Stimulated activated naive CD4-positive, alpha-beta T cell treated with Interleukin-2 at 50 U/mL for 16 hours (primary cell): ENCODE data around the gene FAM53B.

ENCODE experiments used
- DNase-seq: peaks from one replicate; lab custom pipeline; 2025; lab: John Stamatoyannopoulos, UW

FAM53B gene

DNA sequence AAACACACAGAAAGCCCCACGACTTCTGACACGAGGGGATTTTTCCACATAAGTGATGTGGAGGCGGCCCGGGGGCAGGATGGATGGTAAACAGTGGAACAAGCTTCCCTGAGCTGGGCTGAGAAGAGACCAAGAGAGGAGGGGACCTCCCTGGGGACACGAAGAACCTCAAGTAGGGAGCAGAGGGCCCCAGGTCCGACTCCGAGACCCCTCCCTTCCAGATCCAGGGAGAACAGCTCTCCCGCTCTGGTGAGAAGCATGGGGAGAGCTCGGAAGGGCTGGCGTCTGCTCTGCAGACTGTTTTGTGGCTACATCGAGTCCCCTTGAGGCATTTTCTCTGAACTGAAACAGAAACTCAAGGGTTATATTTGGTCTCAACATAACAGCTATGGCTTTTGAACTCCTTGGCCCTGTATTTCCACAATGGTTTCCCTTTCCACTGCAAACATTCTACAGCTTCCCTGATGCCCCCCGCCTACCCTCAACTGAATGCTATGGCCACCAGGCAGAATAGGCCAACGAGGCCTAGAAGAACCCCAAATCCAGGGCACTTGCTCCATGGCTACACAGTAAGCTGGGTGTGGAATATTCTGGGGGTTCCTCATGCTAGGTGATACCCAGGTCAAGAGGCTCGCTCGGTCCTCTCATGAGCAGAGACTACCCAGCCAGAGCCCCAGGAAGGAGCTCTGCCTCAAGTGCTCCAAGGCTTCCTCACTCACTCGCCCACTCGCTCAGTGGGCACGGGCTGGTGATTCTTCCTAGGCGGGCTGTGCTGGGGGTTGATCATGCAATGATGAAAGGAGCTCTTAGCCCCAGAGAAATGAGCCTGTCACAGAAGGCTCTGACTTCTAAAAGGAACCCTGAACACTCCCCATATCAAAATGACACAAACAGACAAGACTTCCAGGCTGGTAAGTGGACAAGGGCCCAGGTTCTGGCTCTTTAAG lies 47.5 kb downstream of the FAM53B start:
- peak; percentile 40 for DNase-seq

GRCh38 chr10:124695259-124695658 lies 48.9 kb downstream of the FAM53B start:
- no peak for DNase-seq

- no peak for DNase-seq
These were observed 49.5 kb downstream of the FAM53B start for GRCh38 chr10:124694481-124695220.

GRCh38 chr10:124693801-124694416 lies 50.3 kb downstream of the FAM53B start:
- DNase-seq = no peak

DNA sequence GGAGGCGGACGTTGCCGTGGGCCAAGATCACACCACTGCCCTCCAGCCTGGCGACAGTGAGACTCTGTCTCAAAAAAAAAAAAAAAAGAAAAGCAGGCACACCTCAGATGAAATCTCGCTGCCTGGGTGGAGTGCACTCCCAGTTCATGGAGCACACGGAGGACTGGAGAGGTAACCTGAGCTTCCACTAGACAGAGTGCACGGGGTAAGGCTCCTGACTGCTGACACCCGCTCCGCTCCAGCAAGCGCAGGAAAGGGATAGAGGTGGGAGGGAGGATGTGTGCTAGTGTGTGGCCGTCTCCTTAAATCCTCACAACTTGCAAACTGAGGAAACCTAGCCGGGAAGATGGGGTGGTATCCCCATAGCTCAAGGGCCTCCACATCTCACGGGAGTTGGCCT lies 50.8 kb downstream of the FAM53B start:
- no peak for DNase-seq

- no peak for DNase-seq
These were observed 52.1 kb downstream of the FAM53B start for GRCh38 chr10:124692100-124692446.

DNA sequence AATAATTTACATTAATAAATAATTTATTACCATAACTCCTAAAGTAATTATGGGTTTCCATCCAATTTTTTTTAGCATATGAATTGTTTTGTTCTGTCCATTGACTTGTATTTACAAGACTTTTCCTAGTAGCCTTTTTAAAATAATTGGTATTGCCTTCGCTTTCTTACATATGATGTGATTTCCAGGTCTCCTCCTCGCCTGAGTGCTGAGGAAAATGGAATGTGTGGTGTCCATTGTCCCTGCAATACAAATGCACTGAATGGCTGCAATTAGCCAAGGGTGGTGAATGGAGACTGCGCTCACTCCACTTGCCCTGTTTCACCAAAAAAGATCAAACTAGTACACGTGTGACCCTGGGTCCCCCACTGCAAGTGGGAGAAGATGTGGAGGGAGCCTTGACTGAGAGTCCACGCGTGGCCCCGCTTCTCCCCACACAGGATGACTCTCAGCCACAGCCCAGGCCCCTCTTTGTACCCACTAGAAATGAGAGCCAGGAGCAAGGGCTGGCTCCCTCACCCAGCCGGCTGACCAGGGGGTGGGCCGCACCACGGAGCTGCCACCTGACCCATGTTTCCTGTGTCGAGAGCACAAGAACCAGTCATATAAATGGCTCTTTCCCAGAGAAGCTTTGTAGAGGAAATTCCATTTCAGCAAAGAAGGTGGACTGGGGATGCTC lies 52.6 kb downstream of the FAM53B start:
- DNase-seq = no peak

- no peak for DNase-seq
These were observed 53.2 kb downstream of the FAM53B start for GRCh38 chr10:124691002-124691401.

- DNase-seq = no peak
These were observed 54.2 kb downstream of the FAM53B start for GRCh38 chr10:124689911-124690498.

- peak; percentile 66 for DNase-seq
These were observed 55.1 kb downstream of the FAM53B start for GRCh38 chr10:124688889-124689670.

DNA sequence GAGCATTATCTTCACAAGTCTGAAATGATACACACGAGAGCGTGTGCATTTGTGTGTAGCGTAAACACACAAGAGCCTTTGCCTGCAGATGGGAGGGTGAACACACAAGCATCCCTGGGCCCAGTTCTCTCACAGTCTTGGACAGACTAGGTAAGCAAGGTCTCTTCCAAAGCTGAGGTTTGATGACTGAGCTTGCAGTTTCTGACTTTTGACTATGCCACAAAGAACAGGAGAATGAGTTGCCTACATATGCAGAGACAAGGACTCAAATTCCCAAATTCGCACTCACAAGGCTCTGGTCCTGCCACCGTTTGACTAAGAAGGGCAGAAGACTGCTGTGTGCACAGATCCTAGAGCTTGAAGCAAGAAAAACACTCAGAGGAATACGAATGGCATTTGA lies 55.8 kb downstream of the FAM53B start:
- no peak for DNase-seq

DNA sequence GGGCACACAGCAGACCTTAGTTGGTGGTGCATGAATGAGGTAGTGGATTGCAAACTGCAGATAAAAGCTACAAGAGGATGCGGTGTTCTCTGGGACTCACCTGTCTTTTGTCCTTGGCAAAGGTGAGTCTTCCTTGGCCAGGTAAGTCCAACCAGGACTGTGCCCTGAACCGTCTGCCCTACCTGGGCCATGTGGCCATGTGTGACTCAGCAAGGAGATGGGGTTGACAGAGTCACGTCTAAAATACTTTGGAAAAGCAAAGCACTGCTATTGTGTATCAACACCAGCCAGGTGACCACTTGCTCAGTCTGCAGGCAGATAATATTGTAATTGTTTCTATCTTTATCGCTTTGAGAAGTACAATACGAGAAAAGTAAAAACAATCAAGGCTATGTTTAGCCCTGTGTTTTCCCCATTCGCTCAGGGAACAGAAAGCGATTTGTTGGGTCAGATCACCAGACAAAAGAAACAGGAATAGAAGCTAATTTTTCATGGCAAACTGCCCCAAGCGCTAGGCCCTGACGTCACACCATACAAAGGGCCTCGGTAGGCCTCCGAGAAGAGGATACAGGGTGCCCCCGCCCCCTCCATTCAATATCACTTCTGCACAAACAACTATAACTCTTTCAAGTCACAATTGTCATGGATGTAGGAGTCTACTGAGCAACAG lies 57.3 kb downstream of the FAM53B start:
- no peak for DNase-seq

- DNase-seq = no peak
These were observed 58.9 kb downstream of the FAM53B start for GRCh38 chr10:124685261-124685660.

- no peak for DNase-seq
These were observed 60.4 kb downstream of the FAM53B start for GRCh38 chr10:124683814-124684213.

- no peak for DNase-seq
These were observed 62.3 kb downstream of the FAM53B start for GRCh38 chr10:124681626-124682552.

DNA sequence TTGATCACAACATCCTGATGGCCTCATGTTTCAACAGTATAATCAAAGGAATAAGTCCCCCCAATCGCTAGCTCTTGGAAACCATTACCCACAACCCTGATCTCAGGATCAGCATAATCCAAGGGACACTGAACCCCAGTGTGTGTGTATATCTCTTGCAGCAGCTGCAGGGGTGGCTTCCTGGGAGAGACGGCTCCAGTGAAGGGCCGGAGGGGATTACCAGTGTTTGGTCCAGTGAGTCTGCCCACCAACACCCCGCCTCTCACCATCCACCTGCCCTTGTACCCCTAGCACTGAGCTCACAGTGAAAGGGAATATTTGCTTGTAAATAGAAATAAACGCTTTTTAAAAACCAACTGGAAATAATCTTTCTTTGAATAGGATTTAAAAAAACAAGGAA lies 63.1 kb downstream of the FAM53B start:
- no peak for DNase-seq

DNA sequence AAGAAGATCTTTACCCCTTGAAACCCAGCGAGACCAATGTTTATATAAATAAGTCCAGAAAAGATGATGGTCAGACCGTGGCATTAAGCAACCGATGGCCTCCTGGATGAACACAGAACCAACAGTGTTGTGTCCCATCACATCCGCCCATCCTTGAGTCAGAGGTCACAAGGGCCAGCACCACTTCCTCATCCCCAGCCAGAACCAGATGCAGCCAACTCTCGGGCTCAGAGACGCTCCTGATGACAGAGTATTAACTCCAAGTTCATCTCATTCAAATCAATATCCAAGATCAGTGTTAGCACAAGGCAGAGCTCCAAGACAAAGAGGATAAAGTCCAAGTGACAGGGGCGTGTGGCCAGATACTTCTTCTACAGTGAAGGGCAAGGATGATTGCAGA lies 63.5 kb downstream of the FAM53B start:
- no peak for DNase-seq

DNA sequence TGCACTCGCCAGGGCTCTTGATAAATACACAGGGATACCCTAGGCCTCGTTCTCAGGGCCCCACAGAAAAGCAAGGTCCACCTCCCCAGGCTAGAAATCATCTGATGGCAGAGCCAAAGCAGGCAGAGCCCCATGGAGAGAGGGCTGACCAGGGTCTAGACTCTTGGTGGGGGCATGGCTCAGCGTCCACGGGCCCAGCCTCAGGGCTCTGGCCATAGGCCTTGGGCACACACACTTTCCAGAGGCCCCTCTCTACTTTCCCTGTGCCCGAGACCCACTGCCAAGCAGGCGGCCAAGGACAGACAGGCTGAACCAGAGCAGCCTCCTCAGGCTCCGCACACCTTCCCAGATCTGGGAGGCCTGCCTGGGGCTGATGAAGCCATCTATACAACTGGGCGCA lies 64.8 kb downstream of the FAM53B start:
- DNase-seq = no peak

DNA sequence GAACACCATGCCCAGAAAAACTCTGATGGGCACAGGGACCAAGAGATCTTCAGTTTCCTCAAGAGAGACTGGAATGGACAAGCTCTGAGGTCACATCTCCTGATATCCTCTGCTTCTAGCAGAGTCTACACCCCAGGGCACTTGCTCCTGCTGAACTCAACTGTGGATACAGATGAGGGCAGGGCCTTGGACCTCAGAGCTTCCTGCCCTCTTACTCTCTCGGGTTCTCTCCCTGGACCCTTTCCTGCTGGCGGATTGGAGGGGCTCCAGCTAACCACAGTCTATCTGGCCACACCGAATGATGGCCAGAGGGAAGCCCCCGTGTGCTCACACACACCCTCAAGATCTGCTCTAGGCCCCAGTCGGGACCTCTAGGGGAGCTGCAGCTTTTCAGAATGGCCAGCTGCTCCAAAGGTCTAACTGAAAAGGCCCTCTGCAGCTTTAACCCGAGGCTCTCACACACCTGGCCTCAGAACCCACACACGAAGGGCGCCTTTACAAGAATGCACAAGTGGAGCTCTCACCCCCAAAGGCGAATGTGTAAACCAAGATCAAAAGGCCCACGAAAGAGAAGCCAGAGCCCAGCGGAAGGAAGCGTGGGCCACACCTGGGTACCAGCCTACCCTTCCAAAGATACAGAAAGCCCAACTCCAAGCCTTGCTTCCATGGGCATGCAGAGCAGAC lies 65.5 kb downstream of the FAM53B start:
- DNase-seq = peak; percentile 28
